HepG2 (cell line): ENCODE data around the gene SERTAD2. TPM values are rescaled to one million over a fixed set of nuclear protein-coding genes. Genes with fewer than 3 reads are reported as not detected.
A peak's percentile ranks its signal among the peaks of the same experiment; 100 is the strongest.

Experiments
- BRD4 ChIP-seq: sonication (generic); formaldehyde crosslinking; IDR thresholded peaks from 2 replicates; pipeline ENCODE4 v1.4.0; 2020; ENCODE audit warnings: missing genetic modification reagents
- DMAP1 ChIP-seq: IDR thresholded peaks from 2 replicates; pipeline ENCODE4 v1.6.1; 2016
- GZF1 ChIP-seq: sonication (generic); formaldehyde crosslinking; IDR thresholded peaks from 2 replicates; pipeline ENCODE4 v1.5.1; 2020; ENCODE audit warnings: mild to moderate bottlenecking, missing genetic modification reagents
- HIC2 ChIP-seq: sonication (generic); formaldehyde crosslinking; IDR thresholded peaks from 2 replicates; pipeline ENCODE4 v1.9.0; 2022; ENCODE audit warnings: low read depth, missing genetic modification reagents
- HOXD1 ChIP-seq: sonication (generic); formaldehyde crosslinking; IDR thresholded peaks from 2 replicates; pipeline ENCODE4 v1.5.0; 2020; ENCODE audit warnings: missing genetic modification reagents
- KAT7 ChIP-seq: IDR thresholded peaks from 2 replicates; pipeline ENCODE4 v1.6.1; 2018; ENCODE audit warnings: borderline replicate concordance, missing compliant biosample characterization
- MIER2 ChIP-seq: IDR thresholded peaks from 2 replicates; pipeline ENCODE4 v1.6.1; 2016; ENCODE audit warnings: missing biosample characterization, missing genetic modification reagents
- MNT ChIP-seq: fragments of 450-650 bp; IDR thresholded peaks from 2 replicates; pipeline ENCODE4 v1.6.1; 2016
- MXD3 ChIP-seq: IDR thresholded peaks from 2 replicates; pipeline ENCODE4 v1.6.1; 2016; ENCODE audit warnings: mild to moderate bottlenecking, missing biosample characterization, missing genetic modification reagents
- MYC ChIP-seq: sonication (generic); formaldehyde crosslinking; IDR thresholded peaks from 2 replicates; pipeline ENCODE4 v1.9.0; 2021; ENCODE audit warnings: missing genetic modification reagents, borderline replicate concordance
- NFE2 ChIP-seq: sonication (generic); formaldehyde crosslinking; IDR thresholded peaks from 2 replicates; pipeline ENCODE4 v1.4.0; 2020; ENCODE audit warnings: missing genetic modification reagents
- PHF20 ChIP-seq: sonication (generic); formaldehyde crosslinking; IDR thresholded peaks from 2 replicates; pipeline ENCODE4 v1.5.0; 2020; ENCODE audit warnings: mild to moderate bottlenecking, missing genetic modification reagents
- PTBP1 ChIP-seq: fragments of 200-400 bp; formaldehyde crosslinking; IDR thresholded peaks from 2 replicates; pipeline ENCODE4 v1.6.1; 2018; ENCODE audit warnings: low read length, low read depth; ENCODE audit not compliant: poor library complexity, severe bottlenecking
- SMAD1 ChIP-seq: sonication (generic); formaldehyde crosslinking; IDR thresholded peaks from 2 replicates; pipeline ENCODE4 v1.4.0; 2020; ENCODE audit warnings: missing genetic modification reagents, low read depth, mild to moderate bottlenecking, borderline replicate concordance
- SMAD3 ChIP-seq: sonication (generic); formaldehyde crosslinking; IDR thresholded peaks from 2 replicates; pipeline ENCODE4 v1.4.0; 2020; ENCODE audit warnings: missing genetic modification reagents
- TFDP2 ChIP-seq: sonication (generic); formaldehyde crosslinking; IDR thresholded peaks from 2 replicates; pipeline ENCODE4 v1.4.0; 2020; ENCODE audit warnings: missing genetic modification reagents
- THAP11 ChIP-seq: IDR thresholded peaks from 2 replicates; pipeline ENCODE4 v1.6.1; 2016; ENCODE audit warnings: missing biosample characterization, missing genetic modification reagents
- ZMYM2 ChIP-seq: sonication (generic); formaldehyde crosslinking; IDR thresholded peaks from 2 replicates; pipeline ENCODE4 v1.8.0; 2022; ENCODE audit warnings: mild to moderate bottlenecking, missing genetic modification reagents
- ZNF101 ChIP-seq: sonication (generic); formaldehyde crosslinking; IDR thresholded peaks from 2 replicates; pipeline ENCODE4 v1.4.0; 2020; ENCODE audit warnings: mild to moderate bottlenecking, low read depth, missing genetic modification reagents, borderline replicate concordance
- ZNF501 ChIP-seq: sonication (generic); formaldehyde crosslinking; IDR thresholded peaks from 2 replicates; pipeline ENCODE4 v1.5.1; 2020; ENCODE audit warnings: mild to moderate bottlenecking, moderate library complexity, missing genetic modification reagents
- ZNF607 ChIP-seq: sonication (generic); formaldehyde crosslinking; IDR thresholded peaks from 2 replicates; pipeline ENCODE4 v1.5.1; 2020; ENCODE audit warnings: missing genetic modification reagents, mild to moderate bottlenecking, borderline replicate concordance
- ZNF670 ChIP-seq: sonication (generic); formaldehyde crosslinking; IDR thresholded peaks from 2 replicates; pipeline ENCODE4 v1.8.0; 2022; ENCODE audit warnings: mild to moderate bottlenecking, missing genetic modification reagents, borderline replicate concordance
- ZNF782 ChIP-seq: sonication (generic); formaldehyde crosslinking; IDR thresholded peaks from 2 replicates; pipeline ENCODE4 v1.4.0; 2020; ENCODE audit warnings: missing genetic modification reagents, mild to moderate bottlenecking, borderline replicate concordance
- ZSCAN21 ChIP-seq: sonication (generic); formaldehyde crosslinking; IDR thresholded peaks from 2 replicates; pipeline ENCODE4 v1.8.0; 2022; ENCODE audit warnings: mild to moderate bottlenecking, missing genetic modification reagents, moderate library complexity, borderline replicate concordance
- ZSCAN31 ChIP-seq: sonication (generic); formaldehyde crosslinking; IDR thresholded peaks from 2 replicates; pipeline ENCODE4 v1.5.0; 2020; ENCODE audit warnings: low read depth, mild to moderate bottlenecking, missing genetic modification reagents
- polyA plus RNA-seq, 8 experiments: library from polyadenylated mRNA; depleted of rRNA in 3 of 8; stranded (reverse) in 7 of 8; unstranded in 1 of 8; fragments of >200 nt; fragmentation: Illumina TruSeq in 4 of 8; extraction: Trizol in 4 of 8; gene quantifications; 2 replicates each; pipeline versions ENCODE4 v1.2.1 to v1.2.3, GENCODE V29; 2011 to 2016; ENCODE audit warnings: low read depth in 4 of 8, missing spikeins in 1 of 8, mixed read lengths in 1 of 8; ENCODE audit not compliant: insufficient read depth in 1 of 8
- total RNA-seq, 5 experiments: library from RNA; depleted of rRNA; stranded (reverse); fragments of >200 nt; fragmentation: Illumina TruSeq; extraction: Trizol; gene quantifications; 2 replicates each; pipeline ENCODE4 v1.2.3, GENCODE V29; 2016; ENCODE audit warnings: low read depth in 1 of 5

Gene SERTAD2
- total and polyA plus RNA-seq, 2 of the 13 experiments (the other 11 are each of a cell fraction or from before 2014, with no cell fraction given): 6.7 to 22.6 TPM

GRCh38 chr2:64653109-64654062 lies at the start of gene SERTAD2 (continued):
- TF ChIP-seq PHF20 (CRISPR knock-in tag) (0 out of 2 replicates have a peak, but pooled peaks have one; percentile 35), HOXD1 (CRISPR knock-in tag) (peak; percentile 66), KAT7 (CRISPR knock-in tag) (peak; percentile 86), THAP11 (CRISPR knock-in tag) (no peak), DMAP1 (CRISPR knock-in tag) (peak; percentile 30), SMAD3 (CRISPR knock-in tag) (peak; percentile 39; the same call in 1 of the 2 replicates), SMAD1 (CRISPR knock-in tag) (0 out of 2 replicates have a peak, but pooled peaks have one; percentile 78), GZF1 (CRISPR knock-in tag) (no peak), TFDP2 (peak; percentile 38; the same call in 1 of the 2 replicates), PTBP1 (no peak), ZNF607 (CRISPR knock-in tag) (peak; percentile 89), NFE2 (CRISPR knock-in tag) (0 out of 2 replicates have a peak, but pooled peaks have one; percentile 13), ZNF501 (CRISPR knock-in tag) (peak; percentile 53; the same call in 1 of the 2 replicates), MNT (no peak), ZNF101 (CRISPR knock-in tag) (no peak), ZSCAN21 (CRISPR knock-in tag) (peak; percentile 81; the same call in 1 of the 2 replicates), ZMYM2 (no peak), ZNF782 (0 out of 2 replicates have a peak, but pooled peaks have one; percentile 26), MYC (CRISPR knock-in tag) (peak; percentile 21), ZSCAN31 (CRISPR knock-in tag) (peak; percentile 92; the same call in 1 of the 2 replicates), HIC2 (CRISPR knock-in tag) (no peak; the same call in 1 of the 2 replicates), ZNF670 (CRISPR knock-in tag) (no peak), BRD4 (peak; percentile 69; the same call in 1 of the 2 replicates), MXD3 (peak; percentile 42; the same call in 1 of the 2 replicates), MIER2 (0 out of 2 replicates have a peak, but pooled peaks have one; percentile 25)
